ENCODE results near the gene PLAC8.

The PLAC8 gene

DNA sequence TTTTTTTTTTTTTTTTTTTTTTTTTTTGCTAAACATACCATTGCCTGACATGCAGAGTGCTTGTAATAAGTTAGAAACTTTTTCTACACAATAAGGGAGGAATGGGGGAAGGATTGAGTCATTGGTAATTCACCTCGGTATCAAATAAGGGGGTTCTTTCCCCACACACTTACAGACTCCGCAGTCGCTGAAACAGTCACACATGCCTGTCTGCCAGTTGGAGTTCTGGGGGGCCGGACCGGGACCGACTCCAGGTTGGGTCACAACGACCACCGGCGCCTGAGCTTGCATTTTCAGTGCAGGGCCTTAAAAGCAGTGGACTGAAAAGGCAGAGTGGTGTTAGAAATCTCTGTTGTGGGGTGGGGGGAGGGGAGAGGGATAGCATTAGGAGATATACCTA lies 6.9 kb downstream of the PLAC8 start:
- no peak for TF ChIP-seq REST (IDR thresholded peaks at IDR 0.05; ENCODE audit: insufficient read depth in 1 of 2, low read depth in 2 of 2, low read length in 2 of 2)
- no peak for TF ChIP-seq POLR2AphosphoS5 (IDR thresholded peaks at IDR 0.05; ENCODE audit: low read depth, low read length)
- no peak for TF ChIP-seq SIN3A (IDR thresholded peaks at IDR 0.05; ENCODE audit: borderline replicate concordance, insufficient read depth, low read length)
- TF ChIP-seq FOXP2 (optimal IDR thresholded peaks at IDR 0.05; ENCODE audit: borderline replicate concordance, extremely low read depth, extremely low read length, insufficient read depth) = no peak
- no peak for TF ChIP-seq TAF1 (IDR thresholded peaks at IDR 0.05; ENCODE audit: borderline replicate concordance, insufficient read depth, low read length)

GRCh38 chr4:83104991-83105390 lies 9.5 kb downstream of the PLAC8 start:
- no peak for TF ChIP-seq SIN3A (IDR thresholded peaks at IDR 0.05; ENCODE audit: borderline replicate concordance, insufficient read depth, low read length)
- no peak for TF ChIP-seq FOXP2 (optimal IDR thresholded peaks at IDR 0.05; ENCODE audit: borderline replicate concordance, extremely low read depth, extremely low read length, insufficient read depth)
- TF ChIP-seq TAF1 (IDR thresholded peaks at IDR 0.05; ENCODE audit: borderline replicate concordance, insufficient read depth, low read length) = no peak
- no peak for TF ChIP-seq REST (IDR thresholded peaks at IDR 0.05; ENCODE audit: insufficient read depth in 1 of 2, low read depth in 2 of 2, low read length in 2 of 2)
- no peak for TF ChIP-seq POLR2AphosphoS5 (IDR thresholded peaks at IDR 0.05; ENCODE audit: low read depth, low read length)

- TF ChIP-seq SIN3A (IDR thresholded peaks at IDR 0.05; ENCODE audit: borderline replicate concordance, insufficient read depth, low read length) (no peak), REST (IDR thresholded peaks at IDR 0.05; ENCODE audit: insufficient read depth in 1 of 2, low read depth in 2 of 2, low read length in 2 of 2) (no peak)
These were observed 18.1 kb downstream of the PLAC8 start for GRCh38 chr4:83096397-83096796.

GRCh38 chr4:83093060-83093640 lies 21.4 kb downstream of the PLAC8 start:
- TF ChIP-seq FOXP2 (optimal IDR thresholded peaks at IDR 0.05; ENCODE audit: borderline replicate concordance, extremely low read depth, extremely low read length, insufficient read depth) (no peak), POLR2AphosphoS5 (IDR thresholded peaks at IDR 0.05; ENCODE audit: low read depth, low read length) (no peak), TAF1 (IDR thresholded peaks at IDR 0.05; ENCODE audit: borderline replicate concordance, insufficient read depth, low read length) (no peak)

DNA sequence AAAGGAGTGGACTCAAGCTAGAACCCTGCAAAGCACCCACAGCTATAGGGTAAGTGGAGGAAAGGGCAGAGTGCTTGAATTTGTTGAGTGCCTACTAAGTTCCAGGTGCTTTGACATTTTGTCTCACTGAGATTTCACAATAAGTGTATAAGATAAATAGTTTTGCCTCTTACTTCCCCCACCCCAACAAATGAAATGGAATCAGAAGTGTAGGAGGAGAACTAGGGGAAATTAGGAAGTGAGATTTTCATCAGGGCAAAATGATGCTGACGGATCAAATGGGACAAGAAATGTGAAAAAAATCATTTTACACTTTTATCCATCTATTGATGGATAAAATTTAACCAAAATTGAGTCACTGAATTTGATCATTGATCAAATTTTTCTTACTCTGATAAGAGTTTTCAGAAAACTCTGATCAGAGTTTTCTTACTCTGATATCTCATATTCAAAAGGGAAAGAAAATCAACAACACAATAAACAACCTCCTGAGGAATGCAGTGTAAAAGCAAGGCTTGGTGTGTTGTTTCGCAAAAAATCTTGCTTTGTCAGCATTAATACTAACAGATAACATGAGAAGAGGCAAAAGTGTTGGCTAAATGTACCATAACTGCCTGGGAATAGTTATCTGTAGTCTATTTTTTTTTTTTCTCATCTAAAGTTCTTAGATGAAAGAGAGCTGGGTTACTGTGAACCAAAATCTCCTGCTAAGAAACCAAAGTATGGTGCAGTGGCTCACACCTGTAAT lies 24.9 kb downstream of the PLAC8 start:
- TF ChIP-seq FOXP2 (optimal IDR thresholded peaks at IDR 0.05; ENCODE audit: borderline replicate concordance, extremely low read depth, extremely low read length, insufficient read depth) = no peak
- no peak for TF ChIP-seq TAF1 (IDR thresholded peaks at IDR 0.05; ENCODE audit: borderline replicate concordance, insufficient read depth, low read length)
- TF ChIP-seq REST (IDR thresholded peaks at IDR 0.05; ENCODE audit: insufficient read depth in 1 of 2, low read depth in 2 of 2, low read length in 2 of 2) = no peak
- no peak for TF ChIP-seq SIN3A (IDR thresholded peaks at IDR 0.05; ENCODE audit: borderline replicate concordance, insufficient read depth, low read length)
- no peak for TF ChIP-seq POLR2AphosphoS5 (IDR thresholded peaks at IDR 0.05; ENCODE audit: low read depth, low read length)

Data from PFSK-1 (cell line).